ENCODE results near the gene GRK5. TPM values are rescaled to one million over a fixed set of nuclear protein-coding genes. Genes with fewer than 3 reads are reported as not detected.
A peak's percentile ranks its signal among the peaks of the same experiment; 100 is the strongest.

GRK5 gene
- total RNA-seq, 1 experiment from 2014 or later: 1.2 TPM

DNA sequence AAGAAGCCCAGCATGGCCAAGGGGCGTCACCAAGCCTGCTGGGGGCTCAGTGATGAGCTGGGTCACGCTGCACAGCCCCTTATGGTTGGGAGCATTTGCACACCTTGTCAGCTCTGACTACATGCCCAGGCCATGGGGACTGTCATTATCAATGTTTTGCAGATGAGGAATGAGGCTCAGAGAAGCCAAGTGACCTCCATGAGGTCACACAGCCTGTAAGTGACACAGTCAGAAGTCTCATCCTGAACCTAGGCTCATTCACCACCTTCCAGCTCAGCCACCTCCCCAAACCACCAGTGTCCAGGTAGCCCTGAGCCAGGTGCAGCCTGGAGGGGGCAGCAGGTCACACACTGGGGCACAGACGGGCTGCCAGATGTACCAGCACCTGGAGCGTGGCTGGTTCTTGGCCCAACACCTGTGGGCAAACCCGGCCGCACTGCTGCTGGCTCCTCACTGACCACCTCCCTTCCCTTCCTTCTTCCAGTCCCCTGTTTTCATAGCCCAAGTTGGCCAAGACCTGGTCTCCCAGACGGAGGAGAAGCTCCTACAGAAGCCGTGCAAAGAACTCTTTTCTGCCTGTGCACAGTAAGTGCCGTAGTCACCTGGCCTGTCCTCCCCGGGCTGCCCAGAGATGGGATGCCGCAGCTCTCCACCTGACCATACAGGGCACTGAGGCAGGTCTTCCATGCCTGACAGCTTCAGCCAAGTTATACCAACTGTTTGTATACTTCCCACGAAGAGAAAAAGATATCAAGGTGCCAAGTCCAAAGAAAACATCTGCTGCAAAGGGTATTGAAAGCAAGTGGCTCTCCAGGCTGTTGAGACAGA lies 215.5 kb downstream of the GRK5 start:
- H3T11ph ChIP-seq (ENCODE audit: low read length): no peak overlapping the region
- no peak overlapping the region for H2AK5ac ChIP-seq (ENCODE audit: insufficient read length, low read length)
- no peak overlapping the region for H2BK12ac ChIP-seq (ENCODE audit: insufficient read length, low read depth, low read length)
- no peaks in the 10 kb centered on the region for H3K79me2 ChIP-seq (ENCODE audit: insufficient read depth, low read length)
- WGBS (ENCODE audit: extremely low coverage, insufficient read length, low lambda C conversion rate): no CpG with 5 or more reads among the region's 12 CpGs
- no peak overlapping the region for H2BK20ac ChIP-seq (ENCODE audit: low read depth, low read length, poor library complexity, severe bottlenecking)
- H3K4ac ChIP-seq (ENCODE audit: low read depth, low read length): no peak overlapping the region
- no peaks in the 10 kb centered on the region for H3K9me3 Mint-ChIP-seq
- no peaks in the 10 kb centered on the region for H3K36me3 Mint-ChIP-seq (ENCODE audit: insufficient read depth in 1 of 3, low read depth in 3 of 3)
- H4K20me1 ChIP-seq (ENCODE audit: control insufficient read depth, insufficient read depth, insufficient read length): no peaks in the 10 kb centered on the region
- no peak overlapping the region for H2AFZ ChIP-seq (ENCODE audit: low read length)
- no peaks in the 10 kb centered on the region for H3K9me3 ChIP-seq (ENCODE audit: control insufficient read depth, low read depth, low read length)
- no peak overlapping the region for H3K18ac ChIP-seq (ENCODE audit: insufficient read length, low read depth, low read length)
- no peak overlapping the region for H2BK120ac ChIP-seq (ENCODE audit: low read depth, low read length, poor library complexity, severe bottlenecking)
- no peaks in the 10 kb centered on the region for H3K4me1 ChIP-seq (ENCODE audit: insufficient read depth, low read length)
- H3K27me3 ChIP-seq (ENCODE audit: insufficient read depth, low read length): no peaks in the 10 kb centered on the region
- H3K27me3 Mint-ChIP-seq (ENCODE audit: low read depth): peaks cover 1% of the 10 kb centered on the region; the same call in 1 of the 2 replicates
- H3K56ac ChIP-seq (ENCODE audit: insufficient read length, low read depth, low read length): no peak overlapping the region
- H3K27ac ChIP-seq (ENCODE audit: insufficient read length, low read depth, low read length): no peak overlapping the region
- H3K4me1 Mint-ChIP-seq: peaks cover 18 to 23% of the 10 kb centered on the region in 2 experiments
- no peak overlapping the region for H3K4me2 ChIP-seq (ENCODE audit: insufficient read depth, insufficient read length, low read length)
- no peaks in the 10 kb centered on the region for H3K79me1 ChIP-seq (ENCODE audit: insufficient read depth, low read depth, low read length, poor library complexity, severe bottlenecking)
- H4K8ac ChIP-seq (replicated peaks; ENCODE audit: insufficient read length, low read depth, low read length): no peak overlapping the region
- no peak overlapping the region for H3K9ac ChIP-seq (ENCODE audit: extremely low read depth, insufficient read length, low read length)
- H3K23me2 ChIP-seq (ENCODE audit: insufficient read length, low read depth, low read length, poor library complexity, severe bottlenecking): no peaks in the 10 kb centered on the region
- DNase-seq: no peak
- no peak overlapping the region for H3K14ac ChIP-seq (ENCODE audit: insufficient read depth, low read length)
- no peak overlapping the region for H2BK5ac ChIP-seq (ENCODE audit: insufficient read length, low read length)
- no peak overlapping the region for H3K4me3 Mint-ChIP-seq
- H2BK15ac ChIP-seq (ENCODE audit: low read depth, low read length): no peak overlapping the region
- H4K91ac ChIP-seq (ENCODE audit: insufficient read length, low read depth, low read length): no peak overlapping the region
- peak overlapping the region in 1 of 3 experiments; percentile 53; a peak in 3 of 7 replicates for H3K27ac Mint-ChIP-seq
- H4K5ac ChIP-seq (ENCODE audit: insufficient read length, low read depth, low read length): no peak overlapping the region
- no peak overlapping the region for H3K23ac ChIP-seq (ENCODE audit: insufficient read length, low read depth, low read length)
- TF ChIP-seq, protein P1, sequence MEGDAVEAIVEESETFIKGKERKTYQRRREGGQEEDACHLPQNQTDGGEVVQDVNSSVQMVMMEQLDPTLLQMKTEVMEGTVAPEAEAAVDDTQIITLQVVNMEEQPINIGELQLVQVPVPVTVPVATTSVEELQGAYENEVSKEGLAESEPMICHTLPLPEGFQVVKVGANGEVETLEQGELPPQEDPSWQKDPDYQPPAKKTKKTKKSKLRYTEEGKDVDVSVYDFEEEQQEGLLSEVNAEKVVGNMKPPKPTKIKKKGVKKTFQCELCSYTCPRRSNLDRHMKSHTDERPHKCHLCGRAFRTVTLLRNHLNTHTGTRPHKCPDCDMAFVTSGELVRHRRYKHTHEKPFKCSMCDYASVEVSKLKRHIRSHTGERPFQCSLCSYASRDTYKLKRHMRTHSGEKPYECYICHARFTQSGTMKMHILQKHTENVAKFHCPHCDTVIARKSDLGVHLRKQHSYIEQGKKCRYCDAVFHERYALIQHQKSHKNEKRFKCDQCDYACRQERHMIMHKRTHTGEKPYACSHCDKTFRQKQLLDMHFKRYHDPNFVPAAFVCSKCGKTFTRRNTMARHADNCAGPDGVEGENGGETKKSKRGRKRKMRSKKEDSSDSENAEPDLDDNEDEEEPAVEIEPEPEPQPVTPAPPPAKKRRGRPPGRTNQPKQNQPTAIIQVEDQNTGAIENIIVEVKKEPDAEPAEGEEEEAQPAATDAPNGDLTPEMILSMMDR (conservative IDR thresholded peaks at IDR 0.05): 0 out of 3 replicates have a peak, but pooled peaks have one; percentile 16

All from H9 (cell line).